ENCODE data around the gene TSKU. TPM values are rescaled to one million over a fixed set of nuclear protein-coding genes. Genes with fewer than 3 reads are reported as not detected.

Gene TSKU
- total RNA-seq, 1 donor from 2014 or later, result 7.1 TPM

DNA sequence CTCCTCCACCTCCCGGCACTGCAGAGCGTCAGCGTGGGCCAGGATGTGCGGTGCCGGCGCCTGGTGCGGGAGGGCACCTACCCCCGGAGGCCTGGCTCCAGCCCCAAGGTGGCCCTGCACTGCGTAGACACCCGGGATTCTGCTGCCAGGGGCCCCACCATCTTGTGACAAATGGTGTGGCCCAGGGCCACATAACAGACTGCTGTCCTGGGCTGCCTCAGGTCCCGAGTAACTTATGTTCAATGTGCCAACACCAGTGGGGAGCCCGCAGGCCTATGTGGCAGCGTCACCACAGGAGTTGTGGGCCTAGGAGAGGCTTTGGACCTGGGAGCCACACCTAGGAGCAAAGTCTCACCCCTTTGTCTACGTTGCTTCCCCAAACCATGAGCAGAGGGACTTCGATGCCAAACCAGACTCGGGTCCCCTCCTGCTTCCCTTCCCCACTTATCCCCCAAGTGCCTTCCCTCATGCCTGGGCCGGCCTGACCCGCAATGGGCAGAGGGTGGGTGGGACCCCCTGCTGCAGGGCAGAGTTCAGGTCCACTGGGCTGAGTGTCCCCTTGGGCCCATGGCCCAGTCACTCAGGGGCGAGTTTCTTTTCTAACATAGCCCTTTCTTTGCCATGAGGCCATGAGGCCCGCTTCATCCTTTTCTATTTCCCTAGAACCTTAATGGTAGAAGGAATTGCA is 13.5 kb downstream of the TSKU start:
- H3K9me3 Mint-ChIP-seq, result peaks cover 10% of the 10 kb centered on the region
- peaks cover 27% of the 10 kb centered on the region for H3F3A ChIP-seq (ENCODE audit: low read depth)
- DNase-seq (ENCODE audit: low spot score), result no peak
- peaks cover 75% of the 10 kb centered on the region for H4K20me1 ChIP-seq (ENCODE audit: low read depth)
- no peak overlapping the region for H3K27ac ChIP-seq
- H3K4me3 Mint-ChIP-seq, result no peak overlapping the region
- H3K36me3 ChIP-seq, result no peaks in the 10 kb centered on the region
- H3K36me3 Mint-ChIP-seq, result peaks cover 23% of the 10 kb centered on the region
- no peak overlapping the region for H3K4me2 ChIP-seq
- TF ChIP-seq EZH2phosphoT487 (IDR thresholded peaks at IDR 0.05) (no peak), EZH2 (IDR thresholded peaks at IDR 0.05) (no peak)
- TF ChIP-seq, protein P1, sequence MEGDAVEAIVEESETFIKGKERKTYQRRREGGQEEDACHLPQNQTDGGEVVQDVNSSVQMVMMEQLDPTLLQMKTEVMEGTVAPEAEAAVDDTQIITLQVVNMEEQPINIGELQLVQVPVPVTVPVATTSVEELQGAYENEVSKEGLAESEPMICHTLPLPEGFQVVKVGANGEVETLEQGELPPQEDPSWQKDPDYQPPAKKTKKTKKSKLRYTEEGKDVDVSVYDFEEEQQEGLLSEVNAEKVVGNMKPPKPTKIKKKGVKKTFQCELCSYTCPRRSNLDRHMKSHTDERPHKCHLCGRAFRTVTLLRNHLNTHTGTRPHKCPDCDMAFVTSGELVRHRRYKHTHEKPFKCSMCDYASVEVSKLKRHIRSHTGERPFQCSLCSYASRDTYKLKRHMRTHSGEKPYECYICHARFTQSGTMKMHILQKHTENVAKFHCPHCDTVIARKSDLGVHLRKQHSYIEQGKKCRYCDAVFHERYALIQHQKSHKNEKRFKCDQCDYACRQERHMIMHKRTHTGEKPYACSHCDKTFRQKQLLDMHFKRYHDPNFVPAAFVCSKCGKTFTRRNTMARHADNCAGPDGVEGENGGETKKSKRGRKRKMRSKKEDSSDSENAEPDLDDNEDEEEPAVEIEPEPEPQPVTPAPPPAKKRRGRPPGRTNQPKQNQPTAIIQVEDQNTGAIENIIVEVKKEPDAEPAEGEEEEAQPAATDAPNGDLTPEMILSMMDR (IDR thresholded peaks at IDR 0.05), result no peak
- H3K27me3 Mint-ChIP-seq (ENCODE audit: insufficient read depth, low read depth), result peaks cover 8% of the 10 kb centered on the region
- peaks cover 43% of the 10 kb centered on the region for H3K79me2 ChIP-seq (ENCODE audit: low read depth)
- H3K4me1 ChIP-seq, result peaks cover 18% of the 10 kb centered on the region
- no peaks in the 10 kb centered on the region for H3K27me3 ChIP-seq
- H3K4me3 ChIP-seq, result no peak overlapping the region
- no peak overlapping the region for H3K9ac ChIP-seq
- H3K4me1 Mint-ChIP-seq, result peaks cover 32% of the 10 kb centered on the region
- H2AFZ ChIP-seq (replicated peaks), result no peak overlapping the region
- no peak overlapping the region for H3K27ac Mint-ChIP-seq
- no peaks in the 10 kb centered on the region for H3K9me3 ChIP-seq (ENCODE audit: low read depth)

DNA sequence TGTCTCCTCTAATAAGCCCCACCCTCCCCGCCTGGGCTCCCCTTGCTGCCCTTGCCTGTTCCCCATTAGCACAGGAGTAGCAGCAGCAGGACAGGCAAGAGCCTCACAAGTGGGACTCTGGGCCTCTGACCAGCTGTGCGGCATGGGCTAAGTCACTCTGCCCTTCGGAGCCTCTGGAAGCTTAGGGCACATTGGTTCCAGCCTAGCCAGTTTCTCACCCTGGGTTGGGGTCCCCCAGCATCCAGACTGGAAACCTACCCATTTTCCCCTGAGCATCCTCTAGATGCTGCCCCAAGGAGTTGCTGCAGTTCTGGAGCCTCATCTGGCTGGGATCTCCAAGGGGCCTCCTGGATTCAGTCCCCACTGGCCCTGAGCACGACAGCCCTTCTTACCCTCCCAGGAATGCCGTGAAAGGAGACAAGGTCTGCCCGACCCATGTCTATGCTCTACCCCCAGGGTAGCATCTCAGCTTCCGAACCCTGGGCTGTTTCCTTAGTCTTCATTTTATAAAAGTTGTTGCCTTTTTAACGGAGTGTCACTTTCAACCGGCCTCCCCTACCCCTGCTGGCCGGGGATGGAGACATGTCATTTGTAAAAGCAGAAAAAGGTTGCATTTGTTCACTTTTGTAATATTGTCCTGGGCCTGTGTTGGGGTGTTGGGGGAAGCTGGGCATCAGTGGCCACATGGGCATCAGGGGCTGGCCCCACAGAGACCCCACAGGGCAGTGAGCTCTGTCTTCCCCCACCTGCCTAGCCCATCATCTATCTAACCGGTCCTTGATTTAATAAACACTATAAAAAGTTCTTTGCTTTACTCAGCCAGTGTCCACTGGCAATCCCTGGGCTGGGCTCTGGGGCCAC is 14.4 kb downstream of the TSKU start:
- H3K9me3 Mint-ChIP-seq, result peaks cover 1% of the 10 kb centered on the region
- peaks cover 8% of the 10 kb centered on the region for H3K27me3 Mint-ChIP-seq (ENCODE audit: insufficient read depth, low read depth)
- H3K4me3 ChIP-seq, result no peak overlapping the region
- no peak overlapping the region for H3K27ac Mint-ChIP-seq
- H3F3A ChIP-seq (ENCODE audit: low read depth), result peaks cover 24% of the 10 kb centered on the region
- H3K4me1 Mint-ChIP-seq, result peaks cover 26% of the 10 kb centered on the region
- H3K4me1 ChIP-seq, result peaks cover 23% of the 10 kb centered on the region
- H3K36me3 ChIP-seq, result no peaks in the 10 kb centered on the region
- DNase-seq (ENCODE audit: low spot score), result no peak
- H3K27me3 ChIP-seq, result no peaks in the 10 kb centered on the region
- H3K36me3 Mint-ChIP-seq, result peaks cover 15% of the 10 kb centered on the region
- H3K4me3 Mint-ChIP-seq, result no peak overlapping the region
- H3K4me2 ChIP-seq, result no peak overlapping the region
- peaks cover 74% of the 10 kb centered on the region for H4K20me1 ChIP-seq (ENCODE audit: low read depth)
- H2AFZ ChIP-seq (replicated peaks), result no peak overlapping the region
- no peak overlapping the region for H3K27ac ChIP-seq
- H3K79me2 ChIP-seq (ENCODE audit: low read depth), result peaks cover 34% of the 10 kb centered on the region
- H3K9ac ChIP-seq, result no peak overlapping the region
- TF ChIP-seq EZH2phosphoT487 (IDR thresholded peaks at IDR 0.05) (no peak), EZH2 (IDR thresholded peaks at IDR 0.05) (no peak)
- TF ChIP-seq, protein P1 (IDR thresholded peaks at IDR 0.05), result no peak
- no peaks in the 10 kb centered on the region for H3K9me3 ChIP-seq (ENCODE audit: low read depth)

DNA sequence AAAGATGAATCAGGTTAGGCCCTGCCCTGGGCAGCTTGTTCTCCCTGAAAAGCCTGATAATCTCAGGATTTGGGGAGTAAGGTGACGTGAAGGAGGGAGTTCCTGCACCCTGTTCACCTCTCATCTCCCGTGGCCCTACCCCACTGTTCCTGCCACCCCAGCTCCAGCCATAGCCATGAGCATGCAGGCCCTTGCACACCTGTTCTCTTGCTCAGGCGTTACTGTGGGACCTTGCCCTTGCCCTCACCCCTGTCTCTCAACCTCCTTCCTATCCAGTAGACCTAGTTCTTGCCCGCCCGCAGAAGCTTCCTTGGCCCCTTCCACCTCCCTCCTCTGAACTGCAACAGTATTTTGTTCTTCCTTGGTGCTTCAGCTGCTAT is 15.0 kb downstream of the TSKU start:
- H3K4me1 Mint-ChIP-seq, result peaks cover 20% of the 10 kb centered on the region
- TF ChIP-seq, protein P1 (IDR thresholded peaks at IDR 0.05), result no peak
- TF ChIP-seq EZH2phosphoT487 (IDR thresholded peaks at IDR 0.05), result no peak
- no peak for TF ChIP-seq EZH2 (IDR thresholded peaks at IDR 0.05)
- Histone ChIP-seq H3K4me2 (no peak overlapping the region), H3K27ac (no peak overlapping the region), H3F3A (ENCODE audit: low read depth) (peaks cover 18% of the 10 kb centered on the region), H3K36me3 (no peaks in the 10 kb centered on the region), H4K20me1 (ENCODE audit: low read depth) (peaks cover 68% of the 10 kb centered on the region), H3K4me1 (peaks cover 21% of the 10 kb centered on the region), H3K79me2 (ENCODE audit: low read depth) (peaks cover 30% of the 10 kb centered on the region), H3K4me3 (no peak overlapping the region), H3K27me3 (no peaks in the 10 kb centered on the region), H2AFZ (replicated peaks) (no peak overlapping the region), H3K9ac (no peak overlapping the region), H3K9me3 (ENCODE audit: low read depth) (no peaks in the 10 kb centered on the region)
- no peak overlapping the region for H3K4me3 Mint-ChIP-seq
- peaks cover 12% of the 10 kb centered on the region for H3K36me3 Mint-ChIP-seq
- peaks cover 8% of the 10 kb centered on the region for H3K27me3 Mint-ChIP-seq (ENCODE audit: insufficient read depth, low read depth)
- H3K9me3 Mint-ChIP-seq, result no peaks in the 10 kb centered on the region
- no peak overlapping the region for H3K27ac Mint-ChIP-seq
- no peak for DNase-seq (ENCODE audit: low spot score)
